GM18508 (cell line): ENCODE results near the gene LSAMP.

Source experiments
- ATAC-seq: cut with Tn5 transposase; IDR thresholded peaks from one replicate; pipeline ENCODE4 v1.9.1; 2021; ENCODE audit warnings: moderate number of reproducible peaks; ENCODE audit not compliant: insufficient read depth, unreplicated experiment

Gene LSAMP

GRCh38 chr3:116135457-116136085 is 309.7 kb downstream of the LSAMP start:
- ATAC-seq: no peak

- ATAC-seq: no peak
These were observed 315.9 kb downstream of the LSAMP start for GRCh38 chr3:116129187-116129946.

GRCh38 chr3:116127464-116127863 is 317.8 kb downstream of the LSAMP start:
- no peak for ATAC-seq

GRCh38 chr3:116124166-116124565 is 321.1 kb downstream of the LSAMP start:
- no peak for ATAC-seq

GRCh38 chr3:116118475-116119169 is 326.7 kb downstream of the LSAMP start:
- no peak for ATAC-seq

- ATAC-seq: no peak
These were observed 330.7 kb downstream of the LSAMP start for GRCh38 chr3:116114586-116114985.

DNA sequence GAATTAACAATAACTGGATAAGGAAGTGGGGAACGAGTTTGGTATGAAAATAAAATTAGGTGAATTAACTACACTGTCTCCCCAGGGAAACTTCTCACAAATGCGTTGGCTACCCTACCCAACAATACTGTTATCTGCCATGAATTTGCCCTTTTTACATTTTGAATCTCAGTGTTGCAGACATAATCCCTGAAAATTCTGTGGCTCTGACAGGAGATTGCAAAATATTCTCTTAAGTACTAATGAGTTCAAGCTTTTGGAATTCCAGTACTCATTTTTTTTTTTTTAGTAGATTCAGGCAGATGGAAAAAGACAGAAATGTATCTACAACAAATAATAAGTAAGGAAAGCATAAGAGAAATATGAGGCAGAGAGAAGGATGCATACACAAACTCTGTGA is 332.6 kb downstream of the LSAMP start:
- no peak for ATAC-seq

GRCh38 chr3:116111765-116112164 is 333.5 kb downstream of the LSAMP start:
- ATAC-seq: no peak

- ATAC-seq: no peak
These were observed 341.3 kb downstream of the LSAMP start for GRCh38 chr3:116103868-116104530.

DNA sequence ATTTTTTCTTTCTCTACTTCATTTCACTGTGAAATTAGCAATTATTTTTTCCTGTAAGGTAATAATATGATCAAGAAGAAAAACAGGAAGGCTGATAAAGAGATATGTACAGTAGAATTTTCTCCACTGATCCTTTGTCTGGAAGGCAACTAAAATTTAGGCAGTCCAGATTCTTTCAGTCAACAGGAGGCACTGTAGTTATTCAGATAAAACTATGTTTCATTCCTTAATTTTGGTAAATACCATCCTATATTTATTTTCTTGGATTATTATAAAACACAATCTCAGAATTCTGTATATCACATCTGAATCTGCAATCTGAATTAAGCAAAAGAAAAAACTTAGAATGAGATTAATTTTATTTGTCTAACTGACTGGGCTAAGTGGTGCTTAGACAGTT is 343.2 kb downstream of the LSAMP start:
- ATAC-seq: no peak

- ATAC-seq: no peak
These were observed 348.1 kb downstream of the LSAMP start for GRCh38 chr3:116097226-116097625.

GRCh38 chr3:116096631-116097030 is 348.7 kb downstream of the LSAMP start:
- ATAC-seq: no peak

DNA sequence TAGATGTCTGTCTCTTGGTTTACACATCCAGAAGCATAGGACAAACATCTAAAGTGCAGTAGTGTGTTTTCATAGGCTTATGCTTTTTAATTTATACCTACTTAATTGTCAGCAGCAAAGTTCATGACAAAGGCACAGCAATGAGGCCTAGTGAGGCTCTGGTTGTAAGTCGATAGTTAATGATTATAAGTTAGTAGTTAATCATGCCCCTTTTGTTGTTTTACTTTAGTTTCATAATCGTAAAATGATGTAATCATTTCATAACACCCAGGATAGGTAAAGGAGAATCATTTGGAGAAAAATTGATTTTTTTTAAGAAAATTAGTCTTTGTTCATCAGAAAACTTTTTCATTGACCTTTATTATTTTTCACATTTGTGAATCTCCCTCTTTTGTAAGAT is 351.9 kb downstream of the LSAMP start:
- no peak for ATAC-seq

DNA sequence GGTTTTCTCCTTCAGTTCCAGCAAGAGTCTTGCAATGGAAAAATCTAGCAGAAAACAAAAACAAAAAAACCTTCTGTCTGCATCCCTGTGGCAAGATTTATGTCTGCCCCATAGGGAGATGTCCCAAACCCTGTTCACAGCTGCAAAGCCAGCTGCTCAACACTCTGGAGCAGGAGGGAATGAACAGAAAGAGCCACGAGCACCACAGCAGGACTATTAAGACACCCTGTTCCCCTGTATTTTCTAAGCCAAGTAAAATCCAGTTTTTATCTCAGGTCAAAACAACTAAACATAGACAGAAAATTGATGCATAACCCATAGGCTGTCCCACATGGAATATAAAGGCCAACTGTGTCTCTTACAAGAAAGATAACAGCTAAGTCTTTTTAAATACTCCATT is 357.9 kb downstream of the LSAMP start:
- ATAC-seq: no peak

DNA sequence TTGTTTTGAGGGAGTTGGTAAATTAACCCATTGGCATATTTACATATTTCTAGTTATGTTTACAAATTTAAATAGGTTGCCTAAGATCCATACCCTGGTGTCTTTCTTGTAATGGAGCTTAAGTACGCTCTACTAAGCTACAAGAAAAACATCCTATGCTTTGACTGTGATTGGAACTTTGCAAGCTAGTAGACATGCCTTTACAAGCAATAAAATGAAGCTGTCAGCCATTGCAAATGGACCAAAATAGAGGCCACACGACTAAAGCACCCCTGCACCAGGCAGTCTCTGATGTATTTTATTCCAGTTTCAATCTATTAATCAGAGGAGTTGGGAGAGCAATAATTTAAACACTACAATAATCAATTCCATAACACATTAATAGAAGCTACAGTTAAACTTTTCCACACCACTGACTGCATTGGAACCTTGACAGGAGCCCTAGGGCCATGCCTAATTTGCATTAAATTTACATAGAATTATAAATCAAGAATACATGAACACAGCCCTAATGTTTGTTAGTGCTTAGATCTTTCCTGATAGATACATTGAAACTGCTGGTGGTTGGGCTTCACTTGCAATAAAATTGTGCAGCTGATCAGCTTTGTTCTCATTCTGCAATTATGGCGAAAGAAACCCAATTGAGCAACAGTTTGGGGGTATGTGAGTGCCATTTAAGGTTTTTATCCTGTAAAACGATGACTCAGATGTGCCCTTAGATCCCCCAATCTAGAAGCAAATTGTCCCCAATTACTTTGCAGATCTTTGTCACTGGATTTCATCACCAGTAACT is 360.1 kb downstream of the LSAMP start:
- ATAC-seq: no peak

DNA sequence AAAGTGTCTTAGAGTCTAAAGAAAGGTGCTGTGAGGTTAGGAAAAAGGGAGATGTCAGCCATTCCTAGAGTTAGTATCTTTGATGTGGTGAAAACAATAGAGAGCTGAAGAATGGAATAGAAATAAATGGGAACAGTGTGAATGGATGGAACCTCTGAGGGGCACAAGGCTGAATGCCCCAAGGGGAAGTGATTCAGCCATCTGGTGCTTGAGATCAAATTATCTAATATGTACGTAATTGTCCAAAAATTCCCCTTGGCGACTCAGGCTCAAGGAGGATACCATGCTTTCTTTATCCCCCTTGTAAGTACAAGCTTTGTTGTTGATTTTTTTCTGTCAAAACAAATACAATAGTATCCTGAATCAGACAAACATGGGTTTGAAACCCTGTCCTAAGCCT is 361.6 kb downstream of the LSAMP start:
- ATAC-seq: no peak

- ATAC-seq: no peak
These were observed 366.7 kb downstream of the LSAMP start for GRCh38 chr3:116078561-116078960.

GRCh38 chr3:116077557-116077956 is 367.7 kb downstream of the LSAMP start:
- no peak for ATAC-seq

GRCh38 chr3:116077059-116077458 is 368.2 kb downstream of the LSAMP start:
- no peak for ATAC-seq
